ENCODE results near the gene IFNA13.

- TF ChIP-seq, protein P1, sequence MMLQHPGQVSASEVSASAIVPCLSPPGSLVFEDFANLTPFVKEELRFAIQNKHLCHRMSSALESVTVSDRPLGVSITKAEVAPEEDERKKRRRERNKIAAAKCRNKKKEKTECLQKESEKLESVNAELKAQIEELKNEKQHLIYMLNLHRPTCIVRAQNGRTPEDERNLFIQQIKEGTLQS (CRISPR knock-in tag; conservative IDR thresholded peaks at IDR 0.05) = no peak
- TF ChIP-seq NFYB (CRISPR knock-in tag; conservative IDR thresholded peaks at IDR 0.05; ENCODE audit: low read depth) (no peak), ESRRA (CRISPR knock-in tag; IDR thresholded peaks at IDR 0.05; ENCODE audit: borderline replicate concordance) (no peak), CTCF (IDR thresholded peaks at IDR 0.05) (no peak), KAT7 (CRISPR knock-in tag; IDR thresholded peaks at IDR 0.05; ENCODE audit: borderline replicate concordance) (no peak), FOXP1 (CRISPR knock-in tag; IDR thresholded peaks at IDR 0.05; ENCODE audit: borderline replicate concordance) (no peak), RORB (CRISPR knock-in tag; IDR thresholded peaks at IDR 0.05) (no peak), ATF6 (CRISPR knock-in tag; IDR thresholded peaks at IDR 0.05) (no peak)
Observed at GRCh38 chr9:21362287-21362686, 5.6 kb downstream of the IFNA13 start.
